BLaER1 treated with 17β-estradiol and CSF1 and Interleukin-3, amounts not matched to agents 10 nM and 100 nM (cell line): Measurements from ENCODE around the gene SMOC2.

ENCODE experiments used
- H3K27ac ChIP-seq, 11 experiments: shearing (Covaris generic); formaldehyde crosslinking; 2 replicates each; pipeline ENCODE4 v1.8.1; 2022
- H3K27me3 ChIP-seq, 11 experiments: shearing (Covaris generic); formaldehyde crosslinking; 2 replicates each; pipeline ENCODE4 v1.8.1; 2022
- H3K36me3 ChIP-seq, 11 experiments: shearing (Covaris generic); formaldehyde crosslinking; 2 replicates each; pipeline ENCODE4 v1.8.1; 2022
- H3K4me1 ChIP-seq, 10 experiments: shearing (Covaris generic); formaldehyde crosslinking; 2 replicates each; pipeline ENCODE4 v1.8.1; 2022
- H3K4me2 ChIP-seq, 11 experiments: shearing (Covaris generic); formaldehyde crosslinking; 2 replicates each; pipeline ENCODE4 v1.8.1; 2022
- H3K4me3 ChIP-seq, 10 experiments: shearing (Covaris generic); formaldehyde crosslinking; 2 replicates each; pipeline ENCODE4 v1.8.1; 2022
- H3K9ac ChIP-seq, 11 experiments: shearing (Covaris generic); formaldehyde crosslinking; 2 replicates each; pipeline ENCODE4 v1.8.1; 2022
- H3K9me3 ChIP-seq, 11 experiments: shearing (Covaris generic); formaldehyde crosslinking; replicated peaks in 1 of 11; 2 replicates each; pipeline ENCODE4 v1.8.1; 2022
- H4K20me1 ChIP-seq, 11 experiments: shearing (Covaris generic); formaldehyde crosslinking; 2 replicates each; pipeline ENCODE4 v1.8.1; 2022
- Cebpa-rat ChIP-seq, 11 experiments: shearing (Covaris generic); IDR thresholded peaks; 2 replicates each; pipeline ENCODE4 v1.8.1; 2022

The SMOC2 gene

DNA sequence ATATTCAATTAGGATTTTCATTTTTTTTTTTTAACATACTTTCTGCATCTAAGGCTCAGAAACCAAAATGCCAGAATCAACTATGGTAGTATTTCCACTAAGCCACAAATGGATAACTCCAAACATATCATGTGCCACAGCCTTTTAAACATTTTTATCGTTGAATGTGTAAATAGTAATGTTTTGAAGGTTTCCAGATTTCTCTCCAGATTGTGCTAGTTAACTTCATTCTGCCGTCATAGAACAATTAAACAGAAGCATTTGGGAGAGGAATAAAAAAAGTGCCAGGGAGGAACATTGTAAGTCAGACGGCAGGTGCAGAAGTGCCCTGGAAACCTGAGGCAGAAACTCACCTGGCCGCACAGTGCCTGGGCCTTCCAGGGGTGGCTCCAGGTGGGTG, 23.6 kb downstream of the SMOC2 start:
- H3K4me3 ChIP-seq: no peak overlapping the region
- no peak overlapping the region for H3K4me2 ChIP-seq
- H3K9me3 ChIP-seq: peaks cover 0 to 5% (median 0%) of the 10 kb centered on the region in 11 experiments; a peak in 2 of 22 replicates
- no peaks in the 10 kb centered on the region for H3K36me3 ChIP-seq
- no peaks in the 10 kb centered on the region for H4K20me1 ChIP-seq
- no peaks in the 10 kb centered on the region for H3K27me3 ChIP-seq
- no peak for TF ChIP-seq Cebpa-rat (IDR thresholded peaks at IDR 0.05)
- H3K9ac ChIP-seq: no peak overlapping the region
- H3K27ac ChIP-seq: no peak overlapping the region
- peaks cover 0 to 20% (median 17%) of the 10 kb centered on the region in 10 experiments; a peak in 14 of 20 replicates for H3K4me1 ChIP-seq

DNA sequence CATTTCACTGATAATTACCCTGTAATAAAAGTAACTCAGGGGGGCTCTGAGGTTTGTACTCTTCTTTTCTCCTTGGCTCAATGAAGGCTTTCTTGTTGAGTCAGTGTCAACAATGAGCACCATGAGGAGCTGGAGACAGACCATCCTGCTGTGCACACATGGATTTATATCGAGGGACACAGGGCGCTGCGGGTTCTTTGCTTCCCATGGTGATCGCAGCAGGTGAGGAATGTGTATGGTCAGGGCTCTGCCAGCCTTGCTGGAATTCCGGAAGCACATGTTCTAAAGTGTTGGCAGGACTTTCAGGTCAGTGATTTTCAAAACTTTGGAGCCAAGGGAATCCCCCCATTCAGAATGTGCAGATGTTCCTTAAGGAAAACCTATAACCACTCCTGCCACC, 27.1 kb downstream of the SMOC2 start:
- no peak for TF ChIP-seq Cebpa-rat (IDR thresholded peaks at IDR 0.05)
- Histone ChIP-seq H3K9ac (no peak overlapping the region), H3K4me1 (peaks cover 0 to 12% (median 11%) of the 10 kb centered on the region in 10 experiments; a peak in 14 of 20 replicates), H3K27ac (no peak overlapping the region), H3K4me2 (no peak overlapping the region), H3K9me3 (peaks cover 0 to 13% (median 4%) of the 10 kb centered on the region in 11 experiments; a peak in 8 of 22 replicates), H3K36me3 (no peaks in the 10 kb centered on the region), H4K20me1 (no peaks in the 10 kb centered on the region), H3K27me3 (no peaks in the 10 kb centered on the region), H3K4me3 (no peak overlapping the region)

- Histone ChIP-seq H3K4me1 (no peaks in the 10 kb centered on the region), H3K36me3 (no peaks in the 10 kb centered on the region), H3K4me2 (no peak overlapping the region), H3K4me3 (no peak overlapping the region), H3K9ac (no peak overlapping the region), H4K20me1 (no peaks in the 10 kb centered on the region), H3K27ac (no peak overlapping the region), H3K27me3 (no peaks in the 10 kb centered on the region), H3K9me3 (peaks cover 0 to 13% (median 4%) of the 10 kb centered on the region in 11 experiments; a peak in 7 of 22 replicates)
- no peak for TF ChIP-seq Cebpa-rat (IDR thresholded peaks at IDR 0.05)
These were observed 28.5 kb downstream of the SMOC2 start for GRCh38 chr6:168469521-168469920.

GRCh38 chr6:168469926-168470325, 28.9 kb downstream of the SMOC2 start:
- H3K4me2 ChIP-seq: no peak overlapping the region
- H3K4me3 ChIP-seq: no peak overlapping the region
- H4K20me1 ChIP-seq: no peaks in the 10 kb centered on the region
- peaks cover 0 to 13% (median 4%) of the 10 kb centered on the region in 11 experiments; a peak in 7 of 22 replicates for H3K9me3 ChIP-seq
- H3K4me1 ChIP-seq: no peaks in the 10 kb centered on the region
- H3K36me3 ChIP-seq: no peaks in the 10 kb centered on the region
- TF ChIP-seq Cebpa-rat (IDR thresholded peaks at IDR 0.05): no peak
- no peak overlapping the region for H3K27ac ChIP-seq
- H3K27me3 ChIP-seq: no peaks in the 10 kb centered on the region
- no peak overlapping the region for H3K9ac ChIP-seq

DNA sequence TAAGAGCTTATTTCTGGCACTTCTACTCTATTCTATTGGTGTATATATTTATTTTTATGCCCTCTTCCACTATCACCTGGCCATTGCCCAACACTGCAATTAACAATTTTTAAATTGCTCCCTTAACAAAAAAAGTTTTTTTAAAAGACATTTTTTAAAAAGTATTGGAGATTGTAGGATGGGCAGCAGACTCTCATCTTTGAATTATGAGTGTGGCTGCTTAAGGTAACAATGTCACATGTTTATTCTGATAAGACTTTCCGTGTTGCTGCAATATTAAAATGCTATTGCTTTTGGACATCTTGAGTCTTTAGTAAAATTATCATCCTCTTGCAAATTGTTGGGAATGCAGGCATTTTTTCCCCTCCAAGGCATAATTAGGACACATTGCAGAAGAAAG, 31.4 kb downstream of the SMOC2 start:
- no peak overlapping the region for H3K27ac ChIP-seq
- no peak overlapping the region for H3K4me2 ChIP-seq
- H3K36me3 ChIP-seq: no peaks in the 10 kb centered on the region
- no peaks in the 10 kb centered on the region for H3K4me1 ChIP-seq
- no peak for TF ChIP-seq Cebpa-rat (IDR thresholded peaks at IDR 0.05)
- H3K9ac ChIP-seq: no peak overlapping the region
- H3K4me3 ChIP-seq: no peak overlapping the region
- H3K27me3 ChIP-seq: no peaks in the 10 kb centered on the region
- no peaks in the 10 kb centered on the region for H4K20me1 ChIP-seq
- peaks cover 0 to 13% (median 4%) of the 10 kb centered on the region in 11 experiments; a peak in 7 of 22 replicates for H3K9me3 ChIP-seq

DNA sequence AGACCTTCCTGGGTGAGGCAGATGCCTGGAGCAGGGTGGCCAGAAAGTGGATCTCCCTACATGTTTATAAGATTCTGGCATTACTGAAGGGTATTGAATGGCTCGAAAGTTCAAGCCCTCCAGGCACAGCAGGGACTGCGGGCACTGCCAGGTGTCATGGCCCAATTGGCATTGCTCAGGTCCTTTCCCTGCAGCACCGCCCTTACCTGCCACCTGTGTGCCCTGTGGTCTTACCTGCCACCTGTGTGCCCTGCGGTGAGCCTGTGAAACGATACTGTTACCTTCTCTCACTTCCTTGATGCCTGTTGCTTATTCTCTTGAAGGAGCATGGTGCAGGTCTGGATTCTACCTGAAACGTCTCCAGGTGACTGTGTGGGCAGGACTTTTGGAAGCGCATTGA, 32.2 kb downstream of the SMOC2 start:
- peaks cover 0 to 13% (median 4%) of the 10 kb centered on the region in 11 experiments; a peak in 8 of 22 replicates for H3K9me3 ChIP-seq
- H3K36me3 ChIP-seq: no peaks in the 10 kb centered on the region
- H4K20me1 ChIP-seq: no peaks in the 10 kb centered on the region
- no peak overlapping the region for H3K9ac ChIP-seq
- no peak overlapping the region for H3K4me3 ChIP-seq
- H3K4me2 ChIP-seq: no peak overlapping the region
- no peak for TF ChIP-seq Cebpa-rat (IDR thresholded peaks at IDR 0.05)
- no peaks in the 10 kb centered on the region for H3K4me1 ChIP-seq
- H3K27me3 ChIP-seq: no peaks in the 10 kb centered on the region
- no peak overlapping the region for H3K27ac ChIP-seq

DNA sequence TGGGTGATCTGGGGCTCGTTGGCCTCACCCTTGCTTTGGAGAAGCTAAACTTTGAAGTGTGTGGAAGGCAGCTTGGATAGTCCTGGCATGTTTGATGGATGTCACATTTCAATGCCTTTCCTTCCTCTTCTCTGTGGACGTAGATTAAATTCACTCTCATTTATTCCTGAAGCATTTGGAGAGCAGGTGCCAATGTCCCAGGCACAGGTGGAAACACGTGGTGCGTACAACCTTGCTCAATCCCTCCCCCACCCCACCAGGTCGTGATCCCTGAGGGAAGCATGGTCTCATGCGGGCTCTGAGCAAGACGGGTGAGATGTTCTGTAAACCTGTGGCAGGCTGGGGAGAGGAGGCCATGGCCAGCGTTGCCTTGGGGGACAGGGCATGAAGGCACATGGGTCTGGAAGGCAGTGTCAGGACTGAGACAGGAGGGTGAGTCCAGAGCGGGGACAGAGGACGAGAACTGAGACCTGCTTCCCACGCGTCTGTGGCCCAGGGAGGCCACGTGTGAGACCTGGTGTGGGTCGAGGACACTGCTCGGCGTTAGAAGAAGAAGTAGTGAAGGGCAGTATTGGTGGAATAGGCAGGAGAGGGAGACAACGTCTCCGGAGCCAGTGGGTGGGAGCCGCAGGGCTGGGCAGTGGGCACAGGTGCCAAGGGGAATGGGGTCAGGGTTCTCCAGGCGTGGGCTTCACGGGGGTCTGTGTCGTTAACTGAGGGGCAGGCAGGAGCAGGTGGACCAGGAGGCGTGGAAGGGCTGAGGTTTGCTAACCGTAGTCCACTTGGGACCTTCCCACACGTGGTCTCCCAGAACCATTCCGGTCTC, 34.4 kb downstream of the SMOC2 start:
- no peaks in the 10 kb centered on the region for H4K20me1 ChIP-seq

GRCh38 chr6:168479421-168479820, 38.4 kb downstream of the SMOC2 start:
- Histone ChIP-seq H3K9ac (no peak overlapping the region), H3K36me3 (no peaks in the 10 kb centered on the region), H3K9me3 (peaks cover 17 to 23% (median 20%) of the 10 kb centered on the region in 11 experiments; a peak in 21 of 22 replicates), H3K4me1 (no peaks in the 10 kb centered on the region), H3K4me2 (no peak overlapping the region), H4K20me1 (no peaks in the 10 kb centered on the region), H3K4me3 (no peak overlapping the region), H3K27me3 (no peaks in the 10 kb centered on the region), H3K27ac (no peak overlapping the region)
- TF ChIP-seq Cebpa-rat (IDR thresholded peaks at IDR 0.05): no peak

More for the DNA sequence above, 34.4 kb downstream of the SMOC2 start:
- TF ChIP-seq Cebpa-rat (IDR thresholded peaks at IDR 0.05): no peak
- no peak overlapping the region for H3K9ac ChIP-seq
- no peaks in the 10 kb centered on the region for H3K27me3 ChIP-seq
- no peak overlapping the region for H3K4me3 ChIP-seq
- H3K4me1 ChIP-seq: no peaks in the 10 kb centered on the region
- H3K36me3 ChIP-seq: no peaks in the 10 kb centered on the region
- no peak overlapping the region for H3K4me2 ChIP-seq
- H3K27ac ChIP-seq: no peak overlapping the region
- peaks cover 12 to 28% (median 16%) of the 10 kb centered on the region in 11 experiments; a peak in 21 of 22 replicates for H3K9me3 ChIP-seq

DNA sequence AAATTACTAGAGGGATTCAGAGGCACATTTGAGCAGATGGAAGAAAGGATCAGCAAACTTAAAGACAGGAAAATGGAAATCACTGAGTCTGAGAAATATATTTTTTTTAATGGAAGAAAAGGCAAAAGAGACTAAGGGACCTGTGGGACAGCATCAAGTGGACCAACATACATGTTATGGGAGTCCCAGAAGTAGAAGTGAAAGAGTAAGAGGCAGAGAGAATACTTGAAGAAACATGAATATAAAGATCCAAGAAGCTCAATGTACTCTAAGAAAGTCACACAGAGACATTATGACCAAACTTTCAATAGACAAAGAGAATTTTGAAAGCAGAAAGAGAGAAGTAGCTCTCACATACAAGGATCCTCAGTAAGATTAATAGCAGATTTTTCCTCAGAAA, 39.5 kb downstream of the SMOC2 start:
- Histone ChIP-seq H3K36me3 (no peaks in the 10 kb centered on the region), H3K27me3 (no peaks in the 10 kb centered on the region), H4K20me1 (no peaks in the 10 kb centered on the region), H3K4me1 (no peaks in the 10 kb centered on the region), H3K4me2 (no peak overlapping the region), H3K4me3 (no peak overlapping the region), H3K9ac (no peak overlapping the region), H3K9me3 (peaks cover 17 to 23% (median 20%) of the 10 kb centered on the region in 11 experiments; a peak in 21 of 22 replicates), H3K27ac (no peak overlapping the region)
- no peak for TF ChIP-seq Cebpa-rat (IDR thresholded peaks at IDR 0.05)

DNA sequence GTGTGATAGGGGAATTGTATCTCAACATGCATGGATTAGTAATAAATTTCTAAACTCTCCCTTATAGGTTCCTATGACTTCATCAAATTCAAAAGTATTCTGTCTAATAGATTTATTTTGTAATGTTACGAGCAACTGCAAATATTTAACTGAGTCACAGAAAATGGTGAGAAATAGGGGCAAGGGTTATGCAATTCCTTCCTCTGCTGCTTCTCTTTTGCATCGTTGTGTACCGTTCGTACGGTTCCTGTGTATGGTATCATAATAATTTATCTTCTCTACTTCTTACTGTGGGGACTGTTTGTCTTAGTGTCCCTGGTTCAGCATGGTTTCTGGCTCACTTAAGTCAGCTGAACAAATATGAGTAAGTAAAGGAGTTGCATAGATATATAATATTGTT, 44.8 kb downstream of the SMOC2 start:
- Histone ChIP-seq H3K4me3 (no peak overlapping the region), H3K36me3 (no peaks in the 10 kb centered on the region), H3K4me1 (no peaks in the 10 kb centered on the region)

More for the DNA sequence above, 44.8 kb downstream of the SMOC2 start:
- Histone ChIP-seq H3K27me3 (no peaks in the 10 kb centered on the region), H3K27ac (no peak overlapping the region), H3K9ac (no peak overlapping the region), H3K9me3 (peaks cover under 1 to 5% (median 3%) of the 10 kb centered on the region in 11 experiments; a peak in 17 of 22 replicates), H3K4me2 (no peak overlapping the region), H4K20me1 (no peaks in the 10 kb centered on the region)
- TF ChIP-seq Cebpa-rat (IDR thresholded peaks at IDR 0.05): no peak
